BE2C (cell line): ENCODE measurements around the gene BRI3.

Experiments used
- DNase-seq: peaks from one replicate; pipeline ENCODE4 v3.0.0-alpha.2; 2020
- H3K27me3 ChIP-seq: fragments of 250-450 bp; sonication (Bioruptor Pico); 2 replicates; pipeline ENCODE4 v1.5.1; 2020; ENCODE audit warnings: mild to moderate bottlenecking
- H3K36me3 ChIP-seq: fragments of 250-450 bp; sonication (Bioruptor Pico); 2 replicates; pipeline ENCODE4 v1.5.1; 2020; ENCODE audit warnings: mild to moderate bottlenecking
- H3K4me1 ChIP-seq: fragments of 250-450 bp; sonication (Bioruptor Pico); 2 replicates; pipeline ENCODE4 v1.5.1; 2020
- H3K4me3 ChIP-seq: 2 replicates; pipeline ENCODE4 v1.5.1; 2011; ENCODE audit warnings: low read depth, low read length
- H3K9me3 ChIP-seq: fragments of 250-450 bp; sonication (Bioruptor Pico); 2 replicates; pipeline ENCODE4 v1.5.1; 2020
- CTCF ChIP-seq: IDR thresholded peaks from 2 replicates; pipeline ENCODE4 v1.5.1; 2012; ENCODE audit warnings: mild to moderate bottlenecking, low read depth, low read length

Gene BRI3

GRCh38 chr7:98303906-98304305 lies 22.4 kb downstream of the BRI3 start:
- TF ChIP-seq CTCF: no peak
- Histone ChIP-seq H3K36me3 (no peaks in the 10 kb centered on the region), H3K4me1 (0 out of 2 replicates have a peak, but pooled peaks cover 4% of the 10 kb centered on the region), H3K4me3 (no peak overlapping the region), H3K27me3 (no peaks in the 10 kb centered on the region), H3K9me3 (no peaks in the 10 kb centered on the region)
- DNase-seq: no peak

GRCh38 chr7:98305951-98306535 lies 24.6 kb downstream of the BRI3 start:
- Histone ChIP-seq H3K27me3 (no peaks in the 10 kb centered on the region), H3K4me3 (peak overlapping the region; percentile 23; the same call in 1 of the 2 replicates), H3K9me3 (no peaks in the 10 kb centered on the region), H3K4me1 (0 out of 2 replicates have a peak, but pooled peaks cover 4% of the 10 kb centered on the region), H3K36me3 (no peaks in the 10 kb centered on the region)
- TF ChIP-seq CTCF: no peak
- DNase-seq: no peak

GRCh38 chr7:98307971-98308466 lies 26.5 kb downstream of the BRI3 start:
- Histone ChIP-seq H3K4me3 (no peak overlapping the region), H3K36me3 (no peaks in the 10 kb centered on the region), H3K9me3 (no peaks in the 10 kb centered on the region), H3K4me1 (0 out of 2 replicates have a peak, but pooled peaks cover 4% of the 10 kb centered on the region), H3K27me3 (no peaks in the 10 kb centered on the region)
- no peak for DNase-seq
- TF ChIP-seq CTCF: no peak

- Histone ChIP-seq H3K36me3 (no peaks in the 10 kb centered on the region), H3K4me3 (no peak overlapping the region), H3K9me3 (no peaks in the 10 kb centered on the region), H3K4me1 (0 out of 2 replicates have a peak, but pooled peaks cover 4% of the 10 kb centered on the region), H3K27me3 (no peaks in the 10 kb centered on the region)
- no peak for TF ChIP-seq CTCF
- DNase-seq: no peak
These were observed 28.1 kb downstream of the BRI3 start for GRCh38 chr7:98309566-98309965.

GRCh38 chr7:98312201-98312600 lies 30.7 kb downstream of the BRI3 start:
- H3K4me1 ChIP-seq: no peaks in the 10 kb centered on the region; the same call in 1 of the 2 replicates
- no peaks in the 10 kb centered on the region for H3K36me3 ChIP-seq
- DNase-seq: no peak
- no peaks in the 10 kb centered on the region for H3K27me3 ChIP-seq
- H3K9me3 ChIP-seq: no peaks in the 10 kb centered on the region
- H3K4me3 ChIP-seq: no peak overlapping the region
- no peak for TF ChIP-seq CTCF

GRCh38 chr7:98314469-98314868 lies 33.0 kb downstream of the BRI3 start:
- TF ChIP-seq CTCF: no peak
- H3K9me3 ChIP-seq: no peaks in the 10 kb centered on the region
- H3K4me1 ChIP-seq: no peaks in the 10 kb centered on the region; the same call in 1 of the 2 replicates
- no peaks in the 10 kb centered on the region for H3K27me3 ChIP-seq
- DNase-seq: no peak
- H3K4me3 ChIP-seq: no peak overlapping the region
- H3K36me3 ChIP-seq: no peaks in the 10 kb centered on the region
